Measurements from ENCODE around the gene GPR62.

DNA sequence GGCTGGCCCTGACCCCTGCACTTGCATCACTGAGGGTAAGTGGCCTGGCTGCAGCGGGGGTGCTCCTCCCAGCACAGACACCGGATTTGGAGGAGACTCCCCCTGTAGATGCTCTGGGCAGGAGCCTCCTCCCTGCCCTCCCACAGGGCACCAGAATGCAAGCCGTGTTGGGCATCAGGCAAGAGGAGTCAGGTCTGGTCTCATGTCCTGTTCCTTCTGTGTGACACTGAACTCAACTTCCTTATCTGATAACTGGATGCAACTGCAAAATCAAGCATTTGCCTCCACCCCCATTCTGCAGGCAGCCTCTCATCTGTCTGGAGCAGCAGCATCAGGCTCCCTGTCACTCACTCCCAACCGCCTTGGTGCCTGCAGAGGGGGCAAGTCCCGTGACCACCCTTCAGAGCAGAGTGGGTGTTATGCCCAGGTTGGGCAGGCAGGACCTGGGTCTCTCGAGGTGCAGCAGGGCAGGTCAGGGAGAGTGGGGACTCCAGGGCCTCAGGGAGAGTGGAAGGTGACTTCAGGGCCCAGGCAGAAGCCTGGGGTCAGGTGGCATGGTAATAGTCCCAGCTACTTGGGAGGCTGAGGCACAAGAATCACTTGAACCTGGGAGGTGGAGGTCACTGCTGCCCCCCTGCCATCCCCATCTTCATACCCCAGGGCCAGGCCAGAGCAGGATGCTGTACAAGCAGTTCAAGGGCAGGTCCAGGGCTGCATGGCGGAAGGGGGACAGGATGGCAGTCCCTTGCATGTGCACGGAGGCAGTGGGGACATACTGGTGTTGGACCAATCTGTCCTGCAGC, 51.0 kb downstream of the GPR62 start:
- TF ChIP-seq, protein P1, sequence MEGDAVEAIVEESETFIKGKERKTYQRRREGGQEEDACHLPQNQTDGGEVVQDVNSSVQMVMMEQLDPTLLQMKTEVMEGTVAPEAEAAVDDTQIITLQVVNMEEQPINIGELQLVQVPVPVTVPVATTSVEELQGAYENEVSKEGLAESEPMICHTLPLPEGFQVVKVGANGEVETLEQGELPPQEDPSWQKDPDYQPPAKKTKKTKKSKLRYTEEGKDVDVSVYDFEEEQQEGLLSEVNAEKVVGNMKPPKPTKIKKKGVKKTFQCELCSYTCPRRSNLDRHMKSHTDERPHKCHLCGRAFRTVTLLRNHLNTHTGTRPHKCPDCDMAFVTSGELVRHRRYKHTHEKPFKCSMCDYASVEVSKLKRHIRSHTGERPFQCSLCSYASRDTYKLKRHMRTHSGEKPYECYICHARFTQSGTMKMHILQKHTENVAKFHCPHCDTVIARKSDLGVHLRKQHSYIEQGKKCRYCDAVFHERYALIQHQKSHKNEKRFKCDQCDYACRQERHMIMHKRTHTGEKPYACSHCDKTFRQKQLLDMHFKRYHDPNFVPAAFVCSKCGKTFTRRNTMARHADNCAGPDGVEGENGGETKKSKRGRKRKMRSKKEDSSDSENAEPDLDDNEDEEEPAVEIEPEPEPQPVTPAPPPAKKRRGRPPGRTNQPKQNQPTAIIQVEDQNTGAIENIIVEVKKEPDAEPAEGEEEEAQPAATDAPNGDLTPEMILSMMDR (IDR thresholded peaks at IDR 0.05): no peak
- no peak for TF ChIP-seq POLR2A (IDR thresholded peaks at IDR 0.05)
